Measurements from ENCODE around the gene MUC3A. TPM values are rescaled to one million over a fixed set of nuclear protein-coding genes. Genes with fewer than 3 reads are reported as not detected.
"Not testable (repeated sequence)": the region's sequence is repeated elsewhere in the genome, so short reads cannot be mapped to it uniquely, and the experiment has no call there.

The MUC3A gene
- total RNA-seq, 1 experiment from 2014 or later, result 2.0 TPM

- H3K9me3 ChIP-seq (ENCODE audit: low read depth, low read length, poor library complexity, severe bottlenecking); H3K4me1 ChIP-seq (ENCODE audit: insufficient read depth, low read length, poor library complexity, severe bottlenecking); H3K36me3 ChIP-seq (ENCODE audit: insufficient read depth, low read length, poor library complexity, severe bottlenecking); BruUV-seq (replicated peaks); H3K4me3 ChIP-seq (ENCODE audit: low read depth, low read length, poor library complexity, severe bottlenecking); H3K27me3 ChIP-seq (replicated peaks; ENCODE audit: insufficient read depth, low read depth, low read length, poor library complexity); POLR2A ChIA-PET (ENCODE audit: low non-redundant PET); H3K27ac ChIP-seq (ENCODE audit: low read depth, low read length, poor library complexity, severe bottlenecking); DNase-seq (ENCODE audit: low spot score); intact Hi-C loops (cut with micrococcal nuclease; ENCODE audit: unreplicated experiment); CTCF ChIA-PET: not testable (repeated sequence)
These were observed 45.3 kb downstream of the MUC3A start for GRCh38 chr7:100994671-100995070.

GRCh38 chr7:100998530-100998929 lies 49.2 kb downstream of the MUC3A start:
- H3K9me3 ChIP-seq (ENCODE audit: low read depth, low read length, poor library complexity, severe bottlenecking); CTCF ChIA-PET; DNase-seq (ENCODE audit: low spot score); POLR2A ChIA-PET (ENCODE audit: low non-redundant PET); H3K27ac ChIP-seq (ENCODE audit: low read depth, low read length, poor library complexity, severe bottlenecking); H3K4me1 ChIP-seq (ENCODE audit: insufficient read depth, low read length, poor library complexity, severe bottlenecking); H3K27me3 ChIP-seq (replicated peaks; ENCODE audit: insufficient read depth, low read depth, low read length, poor library complexity); BruUV-seq (replicated peaks); H3K4me3 ChIP-seq (ENCODE audit: low read depth, low read length, poor library complexity, severe bottlenecking); intact Hi-C loops (cut with micrococcal nuclease; ENCODE audit: unreplicated experiment); H3K36me3 ChIP-seq (ENCODE audit: insufficient read depth, low read length, poor library complexity, severe bottlenecking): not testable (repeated sequence)

GRCh38 chr7:100999334-100999733 lies 50.0 kb downstream of the MUC3A start:
- CTCF ChIA-PET; H3K36me3 ChIP-seq (ENCODE audit: insufficient read depth, low read length, poor library complexity, severe bottlenecking); H3K27me3 ChIP-seq (replicated peaks; ENCODE audit: insufficient read depth, low read depth, low read length, poor library complexity); H3K27ac ChIP-seq (ENCODE audit: low read depth, low read length, poor library complexity, severe bottlenecking); intact Hi-C loops (cut with micrococcal nuclease; ENCODE audit: unreplicated experiment); H3K4me1 ChIP-seq (ENCODE audit: insufficient read depth, low read length, poor library complexity, severe bottlenecking); H3K9me3 ChIP-seq (ENCODE audit: low read depth, low read length, poor library complexity, severe bottlenecking); BruUV-seq (replicated peaks); DNase-seq (ENCODE audit: low spot score); POLR2A ChIA-PET (ENCODE audit: low non-redundant PET); H3K4me3 ChIP-seq (ENCODE audit: low read depth, low read length, poor library complexity, severe bottlenecking): not testable (repeated sequence)

GRCh38 chr7:101000025-101000424 lies 50.7 kb downstream of the MUC3A start:
- intact Hi-C loops (cut with micrococcal nuclease; ENCODE audit: unreplicated experiment); BruUV-seq (replicated peaks); H3K27ac ChIP-seq (ENCODE audit: low read depth, low read length, poor library complexity, severe bottlenecking); POLR2A ChIA-PET (ENCODE audit: low non-redundant PET); CTCF ChIA-PET; H3K27me3 ChIP-seq (replicated peaks; ENCODE audit: insufficient read depth, low read depth, low read length, poor library complexity); H3K36me3 ChIP-seq (ENCODE audit: insufficient read depth, low read length, poor library complexity, severe bottlenecking); H3K4me3 ChIP-seq (ENCODE audit: low read depth, low read length, poor library complexity, severe bottlenecking); H3K4me1 ChIP-seq (ENCODE audit: insufficient read depth, low read length, poor library complexity, severe bottlenecking); H3K9me3 ChIP-seq (ENCODE audit: low read depth, low read length, poor library complexity, severe bottlenecking); DNase-seq (ENCODE audit: low spot score): not testable (repeated sequence)

GRCh38 chr7:101002333-101002732 lies 53.0 kb downstream of the MUC3A start:
- intact Hi-C loops (cut with micrococcal nuclease; ENCODE audit: unreplicated experiment); H3K27me3 ChIP-seq (replicated peaks; ENCODE audit: insufficient read depth, low read depth, low read length, poor library complexity); H3K9me3 ChIP-seq (ENCODE audit: low read depth, low read length, poor library complexity, severe bottlenecking); H3K36me3 ChIP-seq (ENCODE audit: insufficient read depth, low read length, poor library complexity, severe bottlenecking); DNase-seq (ENCODE audit: low spot score); CTCF ChIA-PET; BruUV-seq (replicated peaks); H3K4me3 ChIP-seq (ENCODE audit: low read depth, low read length, poor library complexity, severe bottlenecking); H3K27ac ChIP-seq (ENCODE audit: low read depth, low read length, poor library complexity, severe bottlenecking); POLR2A ChIA-PET (ENCODE audit: low non-redundant PET); H3K4me1 ChIP-seq (ENCODE audit: insufficient read depth, low read length, poor library complexity, severe bottlenecking): not testable (repeated sequence)

GRCh38 chr7:101007361-101007760 lies 58.0 kb downstream of the MUC3A start:
- CTCF ChIA-PET; H3K36me3 ChIP-seq (ENCODE audit: insufficient read depth, low read length, poor library complexity, severe bottlenecking); H3K4me3 ChIP-seq (ENCODE audit: low read depth, low read length, poor library complexity, severe bottlenecking); H3K9me3 ChIP-seq (ENCODE audit: low read depth, low read length, poor library complexity, severe bottlenecking); intact Hi-C loops (cut with micrococcal nuclease; ENCODE audit: unreplicated experiment); H3K27ac ChIP-seq (ENCODE audit: low read depth, low read length, poor library complexity, severe bottlenecking); DNase-seq (ENCODE audit: low spot score); H3K4me1 ChIP-seq (ENCODE audit: insufficient read depth, low read length, poor library complexity, severe bottlenecking); BruUV-seq (replicated peaks); H3K27me3 ChIP-seq (replicated peaks; ENCODE audit: insufficient read depth, low read depth, low read length, poor library complexity); POLR2A ChIA-PET (ENCODE audit: low non-redundant PET): not testable (repeated sequence)
